H1 (cell line): ENCODE data around the gene KYNU.

Experiments
- BACH1 ChIP-seq: IDR thresholded peaks from 2 replicates; pipeline ENCODE4 v1.6.1; 2012; ENCODE audit warnings: low read length, improper control_type of control experiment
- BRCA1 ChIP-seq: IDR thresholded peaks from 2 replicates; pipeline ENCODE4 v1.6.1; 2012; ENCODE audit warnings: low read depth, low read length, improper control_type of control experiment
- EP300 ChIP-seq, 2 experiments: IDR thresholded peaks; 1 replicate in 1 of 2; 2 replicates in 1 of 2; pipeline ENCODE4 v1.6.1; 2011 to 2012; ENCODE audit warnings: low read depth in 2 of 2, low read length in 2 of 2, mild to moderate bottlenecking in 2 of 2, borderline replicate concordance in 1 of 2, inconsistent platforms in 1 of 2, moderate library complexity in 1 of 2
- EZH2 ChIP-seq: fragments of 200-600 bp; sonication (generic); IDR thresholded peaks from 2 replicates; pipeline ENCODE4 v1.7.1; 2012; ENCODE audit warnings: low read depth, mild to moderate bottlenecking, moderate library complexity, low read length, inconsistent platforms; ENCODE audit not compliant: severe bottlenecking
- JUN ChIP-seq: IDR thresholded peaks from 2 replicates; pipeline ENCODE4 v1.6.1; 2011; ENCODE audit warnings: low read depth, mild to moderate bottlenecking, improper control_type of control experiment, low read length
- POLR2A ChIP-seq, 2 experiments: IDR thresholded peaks; 1 replicate in 1 of 2; 2 replicates in 1 of 2; pipeline ENCODE4 v1.6.1; 2011; ENCODE audit warnings: low read depth in 2 of 2, low read length in 2 of 2, mild to moderate bottlenecking in 2 of 2; ENCODE audit errors: control extremely low read depth in 1 of 2
- POLR2AphosphoS5 ChIP-seq: IDR thresholded peaks from 2 replicates; pipeline ENCODE4 v1.6.1; 2011; ENCODE audit warnings: low read depth, low read length
- RAD21 ChIP-seq, 2 experiments: IDR thresholded peaks in 1 of 2; conservative IDR thresholded peaks in 1 of 2; 2 replicates each; pipeline ENCODE4 v1.6.1; 2011; ENCODE audit warnings: low read depth in 2 of 2, low read length in 2 of 2, improper control_type of control experiment in 1 of 2, inconsistent platforms in 1 of 2, mild to moderate bottlenecking in 1 of 2, moderate library complexity in 1 of 2
- SP1 ChIP-seq: IDR thresholded peaks from 2 replicates; pipeline ENCODE4 v1.6.1; 2011; ENCODE audit warnings: low read depth, low read length
- TAF1 ChIP-seq: IDR thresholded peaks from 2 replicates; pipeline ENCODE4 v1.6.1; 2011; ENCODE audit warnings: mild to moderate bottlenecking, low read depth, low read length
- TCF12 ChIP-seq: IDR thresholded peaks from 2 replicates; pipeline ENCODE4 v1.6.1; 2011; ENCODE audit warnings: low read depth, mild to moderate bottlenecking, low read length
- TF ChIP-seq, protein P1 (sequence below), 3 experiments: IDR thresholded peaks; 1 replicate in 2 of 3; 2 replicates in 1 of 3; pipeline versions ENCODE4 v1.5.1 to v1.6.1; 2011; ENCODE audit warnings: low read length in 3 of 3, mild to moderate bottlenecking in 3 of 3, inconsistent platforms in 2 of 3, low read depth in 1 of 3, moderate library complexity in 1 of 3; ENCODE audit not compliant: insufficient read depth in 1 of 3; ENCODE audit errors: control extremely low read depth in 1 of 3
- TF ChIP-seq, protein P2 (sequence below): IDR thresholded peaks from 2 replicates; pipeline ENCODE4 v1.6.1; 2012; ENCODE audit warnings: inconsistent platforms

DNA sequence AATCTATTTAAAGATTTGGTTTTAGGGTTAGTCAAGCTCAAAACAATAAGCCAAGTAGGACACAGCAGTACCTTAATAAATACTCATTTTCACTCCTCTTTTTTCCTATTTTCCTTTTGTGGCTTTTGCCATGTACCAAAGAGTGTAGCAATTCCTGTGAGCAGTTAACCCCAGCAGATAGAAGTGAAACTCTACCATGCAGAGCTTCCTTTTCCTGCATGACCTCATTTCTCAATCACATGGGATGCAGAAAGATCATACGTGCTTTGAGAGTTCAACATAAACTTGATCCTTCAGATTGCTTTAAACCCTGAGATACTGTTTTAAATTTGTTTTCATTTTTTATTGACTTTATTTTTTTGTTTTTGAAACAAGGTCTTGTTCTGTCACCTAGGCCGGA is 152.7 kb downstream of the KYNU start:
- TF ChIP-seq POLR2A (IDR thresholded peaks at IDR 0.05; ENCODE audit: control extremely low read depth in 1 of 2, low read depth in 2 of 2, low read length in 2 of 2) (no peak), RAD21 (IDR thresholded peaks at IDR 0.05 in 1 of 2, conservative IDR thresholded peaks at IDR 0.05 in 1 of 2; ENCODE audit: low read depth in 2 of 2, low read length in 2 of 2) (no peak), TCF12 (no peak), TAF1 (no peak), BACH1 (no peak), SP1 (no peak), EZH2 (no peak), POLR2AphosphoS5 (no peak), JUN (no peak), BRCA1 (no peak), EP300 (IDR thresholded peaks at IDR 0.05; ENCODE audit: borderline replicate concordance in 1 of 2, low read depth in 2 of 2, low read length in 2 of 2) (no peak)
- TF ChIP-seq, protein P1, sequence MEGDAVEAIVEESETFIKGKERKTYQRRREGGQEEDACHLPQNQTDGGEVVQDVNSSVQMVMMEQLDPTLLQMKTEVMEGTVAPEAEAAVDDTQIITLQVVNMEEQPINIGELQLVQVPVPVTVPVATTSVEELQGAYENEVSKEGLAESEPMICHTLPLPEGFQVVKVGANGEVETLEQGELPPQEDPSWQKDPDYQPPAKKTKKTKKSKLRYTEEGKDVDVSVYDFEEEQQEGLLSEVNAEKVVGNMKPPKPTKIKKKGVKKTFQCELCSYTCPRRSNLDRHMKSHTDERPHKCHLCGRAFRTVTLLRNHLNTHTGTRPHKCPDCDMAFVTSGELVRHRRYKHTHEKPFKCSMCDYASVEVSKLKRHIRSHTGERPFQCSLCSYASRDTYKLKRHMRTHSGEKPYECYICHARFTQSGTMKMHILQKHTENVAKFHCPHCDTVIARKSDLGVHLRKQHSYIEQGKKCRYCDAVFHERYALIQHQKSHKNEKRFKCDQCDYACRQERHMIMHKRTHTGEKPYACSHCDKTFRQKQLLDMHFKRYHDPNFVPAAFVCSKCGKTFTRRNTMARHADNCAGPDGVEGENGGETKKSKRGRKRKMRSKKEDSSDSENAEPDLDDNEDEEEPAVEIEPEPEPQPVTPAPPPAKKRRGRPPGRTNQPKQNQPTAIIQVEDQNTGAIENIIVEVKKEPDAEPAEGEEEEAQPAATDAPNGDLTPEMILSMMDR (IDR thresholded peaks at IDR 0.05; ENCODE audit: control extremely low read depth in 1 of 3, insufficient read depth in 1 of 3, low read depth in 1 of 3, low read length in 3 of 3), result no peak
- TF ChIP-seq, protein P2, sequence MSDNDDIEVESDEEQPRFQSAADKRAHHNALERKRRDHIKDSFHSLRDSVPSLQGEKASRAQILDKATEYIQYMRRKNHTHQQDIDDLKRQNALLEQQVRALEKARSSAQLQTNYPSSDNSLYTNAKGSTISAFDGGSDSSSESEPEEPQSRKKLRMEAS, result no peak
